T-helper 2 cell treated with Interferon-gamma antibody and Interleukin-4, amounts not matched to agents 5 μg/mL and 100 μg/mL, for 36 hours (primary cell): ENCODE results near the gene CAMTA1.

Experiments
- DNase-seq: peaks from one replicate; pipeline ENCODE4 v3.0.0; 2021; ENCODE audit warnings: low spot score
- H3K27ac Mint-ChIP-seq: one replicate; pipeline ENCODE4 v1.8.0; 2021; ENCODE audit warnings: mild to moderate bottlenecking, mixed read lengths
- H3K27me3 Mint-ChIP-seq: one replicate; pipeline ENCODE4 v1.8.0; 2021; ENCODE audit warnings: low read depth, mixed read lengths
- H3K36me3 Mint-ChIP-seq: one replicate; pipeline ENCODE4 v1.8.0; 2021; ENCODE audit warnings: low read depth, mixed read lengths
- H3K4me1 Mint-ChIP-seq: one replicate; pipeline ENCODE4 v1.8.0; 2021; ENCODE audit warnings: low read depth, mixed read lengths
- H3K4me3 Mint-ChIP-seq: one replicate; pipeline ENCODE4 v1.8.0; 2022; ENCODE audit warnings: mild to moderate bottlenecking, moderate library complexity, mixed read lengths
- H3K9me3 Mint-ChIP-seq: one replicate; pipeline ENCODE4 v1.8.0; 2021; ENCODE audit warnings: mixed read lengths

CAMTA1 gene

GRCh38 chr1:6859415-6860343 lies 74.4 kb downstream of the CAMTA1 start:
- DNase-seq = no peak
- Mint-ChIP-seq H3K36me3 (no peaks in the 10 kb centered on the region), H3K9me3 (no peaks in the 10 kb centered on the region), H3K27ac (no peak overlapping the region), H3K4me1 (no peaks in the 10 kb centered on the region), H3K27me3 (no peaks in the 10 kb centered on the region), H3K4me3 (no peak overlapping the region)

GRCh38 chr1:6860401-6860800 lies 75.1 kb downstream of the CAMTA1 start:
- Mint-ChIP-seq H3K9me3 (no peaks in the 10 kb centered on the region), H3K4me3 (no peak overlapping the region), H3K27me3 (no peaks in the 10 kb centered on the region), H3K27ac (no peak overlapping the region), H3K36me3 (no peaks in the 10 kb centered on the region), H3K4me1 (no peaks in the 10 kb centered on the region)
- DNase-seq = no peak

GRCh38 chr1:6861075-6861724 lies 75.9 kb downstream of the CAMTA1 start:
- Mint-ChIP-seq H3K4me3 (no peak overlapping the region), H3K27me3 (no peaks in the 10 kb centered on the region)
- no peak for DNase-seq

GRCh38 chr1:6862906-6863305 lies 77.7 kb downstream of the CAMTA1 start:
- Mint-ChIP-seq H3K9me3 (no peaks in the 10 kb centered on the region), H3K4me1 (no peaks in the 10 kb centered on the region), H3K36me3 (no peaks in the 10 kb centered on the region), H3K27me3 (no peaks in the 10 kb centered on the region), H3K27ac (no peak overlapping the region), H3K4me3 (no peak overlapping the region)
- no peak for DNase-seq

More at GRCh38 chr1:6861075-6861724, 75.9 kb downstream of the CAMTA1 start:
- no peak overlapping the region for H3K27ac Mint-ChIP-seq
- H3K4me1 Mint-ChIP-seq = no peaks in the 10 kb centered on the region
- H3K9me3 Mint-ChIP-seq = no peaks in the 10 kb centered on the region
- H3K36me3 Mint-ChIP-seq = no peaks in the 10 kb centered on the region

- DNase-seq = no peak
- Mint-ChIP-seq H3K4me1 (peaks cover 8% of the 10 kb centered on the region), H3K27ac (no peak overlapping the region), H3K9me3 (no peaks in the 10 kb centered on the region), H3K27me3 (no peaks in the 10 kb centered on the region), H3K4me3 (no peak overlapping the region), H3K36me3 (no peaks in the 10 kb centered on the region)
Measured at GRCh38 chr1:6864166-6864565, 78.9 kb downstream of the CAMTA1 start.

- H3K27ac Mint-ChIP-seq = no peak overlapping the region
- no peak overlapping the region for H3K4me3 Mint-ChIP-seq
- no peaks in the 10 kb centered on the region for H3K36me3 Mint-ChIP-seq
- no peaks in the 10 kb centered on the region for H3K9me3 Mint-ChIP-seq
- H3K4me1 Mint-ChIP-seq = peaks cover 12% of the 10 kb centered on the region
- no peak for DNase-seq
- no peaks in the 10 kb centered on the region for H3K27me3 Mint-ChIP-seq
Measured at GRCh38 chr1:6866825-6867224, 81.6 kb downstream of the CAMTA1 start.

- no peaks in the 10 kb centered on the region for H3K36me3 Mint-ChIP-seq
- DNase-seq = no peak
- H3K27me3 Mint-ChIP-seq = no peaks in the 10 kb centered on the region
- peaks cover 17% of the 10 kb centered on the region for H3K4me1 Mint-ChIP-seq
- no peaks in the 10 kb centered on the region for H3K9me3 Mint-ChIP-seq
- H3K4me3 Mint-ChIP-seq = no peak overlapping the region
- H3K27ac Mint-ChIP-seq = no peak overlapping the region
Measured at GRCh38 chr1:6867321-6867720, 82.1 kb downstream of the CAMTA1 start.

GRCh38 chr1:6867729-6868659 lies 82.7 kb downstream of the CAMTA1 start:
- no peak for DNase-seq
- Mint-ChIP-seq H3K9me3 (no peaks in the 10 kb centered on the region), H3K4me1 (peaks cover 23% of the 10 kb centered on the region), H3K27me3 (no peaks in the 10 kb centered on the region), H3K4me3 (no peak overlapping the region), H3K36me3 (no peaks in the 10 kb centered on the region), H3K27ac (no peak overlapping the region)

GRCh38 chr1:6868660-6869380 lies 83.6 kb downstream of the CAMTA1 start:
- no peak for DNase-seq
- Mint-ChIP-seq H3K27ac (no peak overlapping the region), H3K4me1 (peaks cover 23% of the 10 kb centered on the region)

GRCh38 chr1:6869545-6869944 lies 84.3 kb downstream of the CAMTA1 start:
- H3K27me3 Mint-ChIP-seq = no peaks in the 10 kb centered on the region
- no peaks in the 10 kb centered on the region for H3K36me3 Mint-ChIP-seq
- no peak for DNase-seq
- no peaks in the 10 kb centered on the region for H3K9me3 Mint-ChIP-seq
- H3K4me1 Mint-ChIP-seq = peaks cover 23% of the 10 kb centered on the region
- no peak overlapping the region for H3K4me3 Mint-ChIP-seq
- no peak overlapping the region for H3K27ac Mint-ChIP-seq

More at GRCh38 chr1:6868660-6869380, 83.6 kb downstream of the CAMTA1 start:
- Mint-ChIP-seq H3K27me3 (no peaks in the 10 kb centered on the region), H3K9me3 (no peaks in the 10 kb centered on the region), H3K4me3 (no peak overlapping the region), H3K36me3 (no peaks in the 10 kb centered on the region)

- H3K27ac Mint-ChIP-seq = no peak overlapping the region
- H3K4me1 Mint-ChIP-seq = peaks cover 23% of the 10 kb centered on the region
- no peak overlapping the region for H3K4me3 Mint-ChIP-seq
- DNase-seq = no peak
- H3K36me3 Mint-ChIP-seq = no peaks in the 10 kb centered on the region
- no peaks in the 10 kb centered on the region for H3K9me3 Mint-ChIP-seq
- H3K27me3 Mint-ChIP-seq = no peaks in the 10 kb centered on the region
Measured at GRCh38 chr1:6870086-6870485, 84.8 kb downstream of the CAMTA1 start.

GRCh38 chr1:6870571-6870970 lies 85.3 kb downstream of the CAMTA1 start:
- Mint-ChIP-seq H3K27me3 (no peaks in the 10 kb centered on the region), H3K4me3 (no peak overlapping the region), H3K36me3 (no peaks in the 10 kb centered on the region), H3K27ac (no peak overlapping the region), H3K9me3 (no peaks in the 10 kb centered on the region), H3K4me1 (peaks cover 23% of the 10 kb centered on the region)
- no peak for DNase-seq

- no peaks in the 10 kb centered on the region for H3K27me3 Mint-ChIP-seq
- no peak for DNase-seq
- H3K27ac Mint-ChIP-seq = no peak overlapping the region
- H3K4me1 Mint-ChIP-seq = peaks cover 23% of the 10 kb centered on the region
- H3K9me3 Mint-ChIP-seq = no peaks in the 10 kb centered on the region
- H3K36me3 Mint-ChIP-seq = no peaks in the 10 kb centered on the region
- no peak overlapping the region for H3K4me3 Mint-ChIP-seq
Measured at GRCh38 chr1:6871300-6871972, 86.2 kb downstream of the CAMTA1 start.
